Measurements from ENCODE around the gene RNU5D-1.

- TF ChIP-seq, protein P1, sequence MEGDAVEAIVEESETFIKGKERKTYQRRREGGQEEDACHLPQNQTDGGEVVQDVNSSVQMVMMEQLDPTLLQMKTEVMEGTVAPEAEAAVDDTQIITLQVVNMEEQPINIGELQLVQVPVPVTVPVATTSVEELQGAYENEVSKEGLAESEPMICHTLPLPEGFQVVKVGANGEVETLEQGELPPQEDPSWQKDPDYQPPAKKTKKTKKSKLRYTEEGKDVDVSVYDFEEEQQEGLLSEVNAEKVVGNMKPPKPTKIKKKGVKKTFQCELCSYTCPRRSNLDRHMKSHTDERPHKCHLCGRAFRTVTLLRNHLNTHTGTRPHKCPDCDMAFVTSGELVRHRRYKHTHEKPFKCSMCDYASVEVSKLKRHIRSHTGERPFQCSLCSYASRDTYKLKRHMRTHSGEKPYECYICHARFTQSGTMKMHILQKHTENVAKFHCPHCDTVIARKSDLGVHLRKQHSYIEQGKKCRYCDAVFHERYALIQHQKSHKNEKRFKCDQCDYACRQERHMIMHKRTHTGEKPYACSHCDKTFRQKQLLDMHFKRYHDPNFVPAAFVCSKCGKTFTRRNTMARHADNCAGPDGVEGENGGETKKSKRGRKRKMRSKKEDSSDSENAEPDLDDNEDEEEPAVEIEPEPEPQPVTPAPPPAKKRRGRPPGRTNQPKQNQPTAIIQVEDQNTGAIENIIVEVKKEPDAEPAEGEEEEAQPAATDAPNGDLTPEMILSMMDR (IDR thresholded peaks at IDR 0.05) = no peak
- no peak for TF ChIP-seq POLR2A (IDR thresholded peaks at IDR 0.05)
These were observed 47.1 kb upstream of the RNU5D-1 start for GRCh38 chr1:44777969-44778635.
